CD14-positive monocyte (primary cell): ENCODE data around the gene RALGAPA2. TPM values are rescaled to one million over a fixed set of nuclear protein-coding genes. Genes with fewer than 3 reads are reported as not detected.

Source experiments
- DNase-seq, 3 donors: peaks; one replicate each; pipeline ENCODE4 v3.0.0-alpha.2; 2011 to 2022
- H2AFZ ChIP-seq: 2 replicates; pipeline ENCODE4 v1.6.0; 2012; ENCODE audit warnings: mild to moderate bottlenecking, low read depth, low read length, inconsistent platforms; ENCODE audit not compliant: insufficient read depth, poor library complexity, severe bottlenecking
- H3K27ac ChIP-seq, 2 donors: 1 replicate in 1 of 2; 2 replicates in 1 of 2; pipeline ENCODE4 v1.5.1; 2012 to 2013; ENCODE audit warnings: low read length in 2 of 2, control low read depth in 1 of 2, inconsistent platforms in 1 of 2, low read depth in 1 of 2, mild to moderate bottlenecking in 1 of 2
- H3K27me3 ChIP-seq, 2 donors: one replicate each; pipeline versions ENCODE4 v1.6.0 to v1.6.1; 2011 to 2013; ENCODE audit warnings: low read length in 2 of 2; ENCODE audit not compliant: control insufficient read depth in 2 of 2, insufficient read depth in 2 of 2
- H3K36me3 ChIP-seq, 2 donors: replicated peaks in 1 of 2; 1 replicate in 1 of 2; 2 replicates in 1 of 2; pipeline versions ENCODE4 v1.5.1 to v1.6.1; 2012 to 2013; ENCODE audit warnings: low read length in 2 of 2, control low read depth in 1 of 2, inconsistent platforms in 1 of 2, mild to moderate bottlenecking in 1 of 2; ENCODE audit not compliant: insufficient read depth in 2 of 2, control insufficient read depth in 1 of 2
- H3K4me1 ChIP-seq, 2 donors: 1 replicate in 1 of 2; 2 replicates in 1 of 2; pipeline versions ENCODE4 v1.5.1 to v1.6.1; 2012 to 2013; ENCODE audit warnings: low read length in 2 of 2, control low read depth in 1 of 2, inconsistent platforms in 1 of 2, mild to moderate bottlenecking in 1 of 2, moderate library complexity in 1 of 2; ENCODE audit not compliant: insufficient read depth in 2 of 2, control insufficient read depth in 1 of 2
- H3K4me2 ChIP-seq: replicated peaks from 2 replicates; pipeline ENCODE3; 2012; ENCODE audit warnings: low read length, moderate library complexity, mild to moderate bottlenecking; ENCODE audit not compliant: poor library complexity, severe bottlenecking; ENCODE audit errors: extremely low read depth
- H3K4me3 ChIP-seq, 3 experiments: fragments of 200-600 bp in 1 of 3; sonication (generic) in 1 of 3; replicated peaks in 1 of 3; 1 replicate in 2 of 3; 2 replicates in 1 of 3; pipeline ENCODE4 v1.5.1; 2011 to 2013; ENCODE audit warnings: low read length in 3 of 3, mild to moderate bottlenecking in 3 of 3, control low read depth in 2 of 3, low read depth in 2 of 3, inconsistent platforms in 1 of 3, moderate library complexity in 1 of 3
- H3K79me2 ChIP-seq: 2 replicates; pipeline ENCODE4 v1.6.0; 2012; ENCODE audit warnings: mild to moderate bottlenecking, control low read depth, inconsistent platforms, low read length, moderate library complexity; ENCODE audit not compliant: insufficient read depth
- H3K9ac ChIP-seq: 2 replicates; pipeline ENCODE4 v1.6.0; 2017; ENCODE audit warnings: low read length, mild to moderate bottlenecking; ENCODE audit not compliant: insufficient read depth, poor library complexity, severe bottlenecking
- H3K9me3 ChIP-seq, 2 donors: replicated peaks in 1 of 2; 1 replicate in 1 of 2; 2 replicates in 1 of 2; pipeline versions ENCODE4 v1.5.1 to v1.6.1; 2012 to 2013; ENCODE audit warnings: low read length in 2 of 2, control low read depth in 1 of 2; ENCODE audit not compliant: control insufficient read depth in 1 of 2, insufficient read depth in 1 of 2
- H4K20me1 ChIP-seq: 2 replicates; pipeline ENCODE4 v1.6.0; 2012; ENCODE audit warnings: mild to moderate bottlenecking, low read length, control low read depth, moderate library complexity; ENCODE audit not compliant: insufficient read depth
- H3K27ac Mint-ChIP-seq, 7 donors: one replicate each; pipeline ENCODE4 v1.8.0; 2020; ENCODE audit warnings: mild to moderate bottlenecking in 7 of 7, mixed read lengths in 7 of 7, moderate library complexity in 6 of 7, inconsistent platforms in 2 of 7
- H3K27me3 Mint-ChIP-seq, 3 donors: one replicate each; pipeline ENCODE4 v1.8.0; 2021 to 2022; ENCODE audit warnings: low read depth in 3 of 3, mild to moderate bottlenecking in 3 of 3, mixed read lengths in 3 of 3, moderate library complexity in 3 of 3, inconsistent platforms in 1 of 3
- H3K36me3 Mint-ChIP-seq, 2 donors: one replicate each; pipeline ENCODE4 v1.8.0; 2020; ENCODE audit warnings: mixed read lengths in 2 of 2, inconsistent platforms in 1 of 2, mild to moderate bottlenecking in 1 of 2
- H3K4me1 Mint-ChIP-seq: one replicate; pipeline ENCODE4 v1.8.0; 2020; ENCODE audit warnings: mild to moderate bottlenecking, mixed read lengths
- H3K4me3 Mint-ChIP-seq, 2 donors: one replicate each; pipeline ENCODE4 v1.8.0; 2020; ENCODE audit warnings: mild to moderate bottlenecking in 2 of 2, mixed read lengths in 2 of 2, moderate library complexity in 1 of 2
- H3K9me3 Mint-ChIP-seq, 7 donors: one replicate each; pipeline ENCODE4 v1.8.0; 2020 to 2022; ENCODE audit warnings: mixed read lengths in 7 of 7, mild to moderate bottlenecking in 6 of 7, moderate library complexity in 6 of 7, inconsistent platforms in 2 of 7
- CTCF ChIP-seq: fragments of 200-600 bp; IDR thresholded peaks from one replicate; pipeline ENCODE4 v1.8.0; 2022; ENCODE audit warnings: antibody characterized with exemption, mild to moderate bottlenecking
- WGBS: methylation state at CpG from one replicate; pipeline ENCODE4 v1.1.5; 2013; ENCODE audit warnings: missing lambda C conversion rate; ENCODE audit not compliant: insufficient coverage; 5-methylcytosine and 5-hydroxymethylcytosine counted together
- intact Hi-C, 2 donors: fragments of 100-400 bp; cut with micrococcal nuclease; formaldehyde crosslinking; loops; one replicate each; pipeline versions ENCODE4 v1.15.0 to v1.15.1; 2023
- polyA plus RNA-seq, 3 donors: library from polyadenylated mRNA; depleted of rRNA in 1 of 3; unstranded in 2 of 3; stranded (reverse) in 1 of 3; fragments of 300-500 nt in 2 of 3; fragments of >200 nt in 1 of 3; fragmentation: Illumina TruSeq in 2 of 3; gene quantifications; 1 replicate in 2 of 3; 2 replicates in 1 of 3; pipeline ENCODE4 v1.2.3, GENCODE V29; 2012 to 2021

The RALGAPA2 gene
- polyA plus RNA-seq, 3 donors = 6.2 to 13.0 (median 8.9) TPM

- no peak overlapping the region for H3K27ac ChIP-seq
- no peak overlapping the region for H3K9ac ChIP-seq
- DNase-seq = no peak
- H2AFZ ChIP-seq = no peak overlapping the region
- Mint-ChIP-seq H3K4me3 (no peak overlapping the region), H3K36me3 (peaks cover 57 to 69% of the 10 kb centered on the region in 2 donors), H3K27me3 (peaks cover 0 to 2% (median 0%) of the 10 kb centered on the region in 3 donors), H3K9me3 (no peaks in the 10 kb centered on the region), H3K27ac (no peak overlapping the region), H3K4me1 (no peaks in the 10 kb centered on the region)
- no peaks in the 10 kb centered on the region for H3K4me1 ChIP-seq
- H3K79me2 ChIP-seq = no peaks in the 10 kb centered on the region
- H3K27me3 ChIP-seq = no peaks in the 10 kb centered on the region
- H4K20me1 ChIP-seq = peaks cover 3% of the 10 kb centered on the region
- H3K36me3 ChIP-seq = peaks cover 3 to 60% of the 10 kb centered on the region in 2 donors
- H3K4me3 ChIP-seq = no peak overlapping the region
- no peak overlapping the region for H3K4me2 ChIP-seq
- 100% methylated on average over 2 of the region's 4 CpGs for WGBS
- intact Hi-C loops = no loop called here
- TF ChIP-seq CTCF = no peak
- H3K9me3 ChIP-seq = no peaks in the 10 kb centered on the region
Measured at GRCh38 chr20:20426655-20426907, 285.9 kb downstream of the RALGAPA2 start.

DNA sequence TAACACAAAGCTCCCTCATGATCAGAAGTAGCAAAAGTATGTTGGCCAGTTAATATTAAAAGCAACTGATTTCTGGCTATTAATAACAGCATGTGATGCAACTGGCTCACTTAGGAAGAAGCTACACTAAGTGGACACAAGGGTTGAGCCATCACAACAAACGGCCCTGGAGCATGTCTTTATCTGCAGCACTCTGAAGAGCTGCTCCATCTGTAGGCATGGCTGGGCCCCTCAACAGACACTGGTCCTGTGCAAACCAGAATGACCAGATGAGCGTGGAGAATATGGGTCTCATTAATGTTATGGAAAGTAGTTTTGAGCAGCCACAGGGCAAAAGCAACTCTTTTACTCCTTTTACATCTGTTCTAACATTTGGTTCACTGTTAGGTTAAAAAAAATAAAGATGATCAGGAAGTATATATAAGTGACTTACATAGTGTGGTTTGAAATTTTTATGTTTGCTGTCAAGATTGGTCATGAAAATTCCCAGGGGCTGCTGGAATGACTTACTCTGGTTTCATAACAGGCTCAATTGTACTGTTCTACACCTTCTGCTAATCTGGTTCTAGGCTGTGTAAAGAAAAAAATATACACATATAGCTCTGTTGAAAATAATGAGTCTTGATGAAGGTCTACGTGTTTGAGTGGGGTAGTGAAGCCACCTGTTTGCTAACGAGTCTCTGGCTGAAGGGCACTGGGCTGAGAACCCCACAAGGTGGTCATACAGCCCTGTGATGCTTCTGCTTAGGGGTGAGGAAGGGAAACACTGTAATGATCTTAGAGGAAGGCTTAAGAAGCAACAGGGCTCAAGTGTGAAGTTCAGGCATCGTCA is 286.4 kb downstream of the RALGAPA2 start:
- TF ChIP-seq CTCF = no peak
- H3K27ac ChIP-seq = no peak overlapping the region
- H3K4me1 ChIP-seq = no peaks in the 10 kb centered on the region
- H3K9me3 Mint-ChIP-seq = no peaks in the 10 kb centered on the region
- H3K4me2 ChIP-seq = no peak overlapping the region
- no peaks in the 10 kb centered on the region for H3K9me3 ChIP-seq
- WGBS = 81% methylated on average over 4 of the region's 5 CpGs
- no peaks in the 10 kb centered on the region for H3K4me1 Mint-ChIP-seq
- H3K4me3 ChIP-seq = no peak overlapping the region
- peaks cover 53 to 71% of the 10 kb centered on the region in 2 donors for H3K36me3 Mint-ChIP-seq
- peaks cover 0 to 2% (median 0%) of the 10 kb centered on the region in 3 donors for H3K27me3 Mint-ChIP-seq
- H3K27me3 ChIP-seq = no peaks in the 10 kb centered on the region
- H3K9ac ChIP-seq = no peak overlapping the region
- no peak overlapping the region for H2AFZ ChIP-seq
- H3K36me3 ChIP-seq = peaks cover 5 to 63% of the 10 kb centered on the region in 2 donors
- H3K27ac Mint-ChIP-seq = no peak overlapping the region
- intact Hi-C loops = no loop called here
- H3K4me3 Mint-ChIP-seq = no peak overlapping the region
- H3K79me2 ChIP-seq = no peaks in the 10 kb centered on the region
- no peak for DNase-seq
- H4K20me1 ChIP-seq = peaks cover 3% of the 10 kb centered on the region
